Tibial nerve (tissue), 3 donors: ENCODE measurements around the gene OSCP1.

Source experiments
- CTCF ChIP-seq, 5 experiments: fragments of 200-600 bp in 3 of 5; fragments of 450-650 bp in 2 of 5; sonication (generic) in 3 of 5; IDR thresholded peaks; one replicate each; pipeline ENCODE4 v1.5.1; 2016 to 2019; ENCODE audit warnings: antibody characterized with exemption in 5 of 5, mild to moderate bottlenecking in 3 of 5, moderate library complexity in 2 of 5
- POLR2A ChIP-seq, 2 donors: fragments of 450-650 bp; IDR thresholded peaks; one replicate each; pipeline ENCODE4 v1.6.1; 2017; ENCODE audit warnings: antibody characterized with exemption in 2 of 2, mild to moderate bottlenecking in 2 of 2, moderate library complexity in 2 of 2

DNA sequence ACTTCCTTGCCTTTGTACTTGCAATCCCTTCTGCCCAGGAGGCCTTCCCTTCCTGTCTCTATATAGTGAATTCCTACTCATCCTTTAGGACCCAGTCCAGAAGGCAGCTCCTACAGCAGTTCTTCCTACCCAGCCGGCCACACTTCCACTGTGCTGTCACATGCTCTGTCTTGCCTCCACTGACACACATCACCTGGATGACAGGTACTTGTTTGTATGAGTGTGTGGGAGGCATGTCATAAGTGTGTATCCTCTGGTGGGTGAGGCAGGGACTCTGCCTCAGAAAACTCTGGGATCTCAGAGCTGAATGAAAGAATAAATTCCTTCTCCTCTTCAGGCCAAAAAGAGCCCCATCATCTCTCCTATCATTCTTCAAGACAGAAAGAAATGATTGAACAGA is 5.1 kb upstream of the OSCP1 start:
- TF ChIP-seq CTCF (IDR thresholded peaks at IDR 0.05) = no peak
- TF ChIP-seq POLR2A (IDR thresholded peaks at IDR 0.05) = no peak
